ENCODE data around the gene KRTAP10-6.

KRTAP10-6 gene

DNA sequence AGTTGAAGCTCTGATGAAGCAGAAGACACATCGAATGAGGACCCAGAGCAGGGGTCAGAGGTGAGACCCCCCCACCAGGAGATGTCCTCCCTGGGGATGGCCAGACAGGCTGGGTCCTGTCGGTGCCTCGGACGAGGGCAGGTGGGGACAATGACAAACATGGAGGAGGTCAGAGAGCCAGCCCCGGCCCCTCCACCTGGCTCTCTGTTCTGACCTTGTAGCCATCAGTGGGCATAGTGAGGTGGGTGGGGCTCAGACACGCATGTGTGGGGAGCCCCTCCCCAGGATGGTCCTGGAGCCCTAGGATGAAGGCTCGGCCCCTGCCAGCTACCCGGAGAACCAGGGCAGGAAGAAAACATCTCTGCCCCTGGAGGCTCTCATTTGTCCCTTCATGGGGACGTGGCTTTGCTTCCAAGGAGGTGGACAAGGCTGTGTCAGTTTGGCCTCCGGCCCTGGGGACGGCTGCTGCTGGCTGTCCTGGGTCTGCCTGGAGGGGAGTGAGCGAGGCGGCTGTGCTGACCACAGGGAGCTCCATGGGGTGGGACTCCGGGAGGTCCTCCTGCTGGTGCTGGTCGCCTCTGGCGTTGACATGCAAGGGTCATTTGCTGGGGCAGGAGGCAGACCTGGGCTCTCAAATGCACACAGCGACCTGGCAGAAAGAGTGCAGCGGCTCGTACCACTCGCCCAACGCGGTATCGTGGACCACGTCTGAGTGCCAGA, 2.6 kb downstream of the KRTAP10-6 start:
- no peak for DNase-seq (ENCODE audit: low read depth)
- no peak for TF ChIP-seq POLR2A (IDR thresholded peaks at IDR 0.05; ENCODE audit: extremely low read depth, insufficient read length)
- TF ChIP-seq CTCF (IDR thresholded peaks at IDR 0.05; ENCODE audit: low read depth, low read length), result no peak
- no peak for TF ChIP-seq MYC (IDR thresholded peaks at IDR 0.05; ENCODE audit: low read depth, low read length)
- TF ChIP-seq, protein P1, sequence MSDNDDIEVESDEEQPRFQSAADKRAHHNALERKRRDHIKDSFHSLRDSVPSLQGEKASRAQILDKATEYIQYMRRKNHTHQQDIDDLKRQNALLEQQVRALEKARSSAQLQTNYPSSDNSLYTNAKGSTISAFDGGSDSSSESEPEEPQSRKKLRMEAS (IDR thresholded peaks at IDR 0.05; ENCODE audit: low read depth, low read length), result no peak
- no peak overlapping the region for H3K4me3 ChIP-seq (ENCODE audit: low read depth, low read length)

GRCh38 chr21:44589094-44589493, 3.2 kb downstream of the KRTAP10-6 start:
- no peak overlapping the region for H3K4me3 ChIP-seq (ENCODE audit: low read depth, low read length)
- DNase-seq (ENCODE audit: low read depth), result no peak
- TF ChIP-seq, protein P1 (IDR thresholded peaks at IDR 0.05; ENCODE audit: low read depth, low read length), result no peak
- TF ChIP-seq CTCF (IDR thresholded peaks at IDR 0.05; ENCODE audit: low read depth, low read length), result no peak
- no peak for TF ChIP-seq MYC (IDR thresholded peaks at IDR 0.05; ENCODE audit: low read depth, low read length)
- TF ChIP-seq POLR2A (IDR thresholded peaks at IDR 0.05; ENCODE audit: extremely low read depth, insufficient read length), result no peak

- no peak overlapping the region for H3K4me3 ChIP-seq (ENCODE audit: low read depth, low read length)
- no peak for TF ChIP-seq MYC (IDR thresholded peaks at IDR 0.05; ENCODE audit: low read depth, low read length)
- no peak for TF ChIP-seq POLR2A (IDR thresholded peaks at IDR 0.05; ENCODE audit: extremely low read depth, insufficient read length)
- TF ChIP-seq CTCF (IDR thresholded peaks at IDR 0.05; ENCODE audit: low read depth, low read length), result no peak
- TF ChIP-seq, protein P1 (IDR thresholded peaks at IDR 0.05; ENCODE audit: low read depth, low read length), result no peak
- no peak for DNase-seq (ENCODE audit: low read depth)
Measured at GRCh38 chr21:44585892-44586291, 6.4 kb downstream of the KRTAP10-6 start.

DNA sequence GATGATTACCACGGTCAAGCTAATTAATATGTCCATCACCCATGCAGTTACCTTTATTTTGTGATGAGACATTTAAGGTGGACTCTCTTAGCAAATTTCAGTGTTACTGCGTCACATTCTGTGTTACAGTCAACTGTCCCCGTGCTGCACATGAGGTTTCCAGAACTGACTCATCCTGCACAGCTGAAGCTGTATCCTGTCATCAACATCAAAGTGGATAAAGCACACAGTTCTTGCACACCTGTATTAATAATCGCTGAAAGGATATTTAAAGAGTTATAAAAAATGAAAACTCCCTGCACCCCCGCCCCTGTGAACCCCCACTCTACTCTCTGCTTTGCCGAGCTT, 8.5 kb downstream of the KRTAP10-6 start:
- TF ChIP-seq POLR2A (IDR thresholded peaks at IDR 0.05; ENCODE audit: extremely low read depth, insufficient read length) (no peak), MYC (IDR thresholded peaks at IDR 0.05; ENCODE audit: low read depth, low read length) (no peak), CTCF (IDR thresholded peaks at IDR 0.05; ENCODE audit: low read depth, low read length) (no peak)
- TF ChIP-seq, protein P1 (IDR thresholded peaks at IDR 0.05; ENCODE audit: low read depth, low read length), result no peak
- DNase-seq (ENCODE audit: low read depth), result no peak
- H3K4me3 ChIP-seq (ENCODE audit: low read depth, low read length), result no peak overlapping the region

- no peak for DNase-seq (ENCODE audit: low read depth)
- TF ChIP-seq MYC (IDR thresholded peaks at IDR 0.05; ENCODE audit: low read depth, low read length) (no peak), CTCF (IDR thresholded peaks at IDR 0.05; ENCODE audit: low read depth, low read length) (no peak), POLR2A (IDR thresholded peaks at IDR 0.05; ENCODE audit: extremely low read depth, insufficient read length) (no peak)
- TF ChIP-seq, protein P1 (IDR thresholded peaks at IDR 0.05; ENCODE audit: low read depth, low read length), result no peak
- no peak overlapping the region for H3K4me3 ChIP-seq (ENCODE audit: low read depth, low read length)
Measured at GRCh38 chr21:44583089-44583799, 9.1 kb downstream of the KRTAP10-6 start.

Measured in NB4 (cell line).